HG03442 (cell line): Measurements from ENCODE around the gene PLXND1.
"Not testable (repeated sequence)": the region's sequence is repeated elsewhere in the genome, so short reads cannot be mapped to it uniquely, and the experiment has no call there.

Source experiments
- ATAC-seq: cut with Tn5 transposase; IDR thresholded peaks from one replicate; pipeline ENCODE4 v1.9.1; 2021; ENCODE audit warnings: mild to moderate bottlenecking, moderate library complexity; ENCODE audit not compliant: unreplicated experiment

The PLXND1 gene

DNA sequence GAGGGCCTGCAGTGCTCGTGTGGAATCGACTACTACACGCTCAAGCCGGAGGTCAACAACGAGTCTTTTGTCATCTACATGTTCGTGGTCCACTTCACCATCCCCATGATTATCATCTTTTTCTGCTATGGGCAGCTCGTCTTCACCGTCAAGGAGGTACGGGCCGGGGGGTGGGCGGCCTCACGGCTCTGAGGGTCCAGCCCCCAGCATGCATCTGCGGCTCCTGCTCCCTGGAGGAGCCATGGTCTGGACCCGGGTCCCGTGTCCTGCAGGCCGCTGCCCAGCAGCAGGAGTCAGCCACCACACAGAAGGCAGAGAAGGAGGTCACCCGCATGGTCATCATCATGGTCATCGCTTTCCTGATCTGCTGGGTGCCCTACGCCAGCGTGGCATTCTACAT is 74.2 kb downstream of the PLXND1 start:
- no peak for ATAC-seq

- ATAC-seq, result no peak
Observed at GRCh38 chr3:129531699-129532098, 74.8 kb downstream of the PLXND1 start.

DNA sequence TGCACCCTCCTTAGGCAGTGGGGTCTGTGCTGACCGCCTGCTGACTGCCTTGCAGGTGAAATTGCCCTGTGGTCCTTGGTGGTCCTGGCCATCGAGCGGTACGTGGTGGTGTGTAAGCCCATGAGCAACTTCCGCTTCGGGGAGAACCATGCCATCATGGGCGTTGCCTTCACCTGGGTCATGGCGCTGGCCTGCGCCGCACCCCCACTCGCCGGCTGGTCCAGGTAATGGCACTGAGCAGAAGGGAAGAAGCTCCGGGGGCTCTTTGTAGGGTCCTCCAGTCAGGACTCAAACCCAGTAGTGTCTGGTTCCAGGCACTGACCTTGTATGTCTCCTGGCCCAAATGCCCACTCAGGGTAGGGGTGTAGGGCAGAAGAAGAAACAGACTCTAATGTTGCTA is 75.7 kb downstream of the PLXND1 start:
- no peak for ATAC-seq

DNA sequence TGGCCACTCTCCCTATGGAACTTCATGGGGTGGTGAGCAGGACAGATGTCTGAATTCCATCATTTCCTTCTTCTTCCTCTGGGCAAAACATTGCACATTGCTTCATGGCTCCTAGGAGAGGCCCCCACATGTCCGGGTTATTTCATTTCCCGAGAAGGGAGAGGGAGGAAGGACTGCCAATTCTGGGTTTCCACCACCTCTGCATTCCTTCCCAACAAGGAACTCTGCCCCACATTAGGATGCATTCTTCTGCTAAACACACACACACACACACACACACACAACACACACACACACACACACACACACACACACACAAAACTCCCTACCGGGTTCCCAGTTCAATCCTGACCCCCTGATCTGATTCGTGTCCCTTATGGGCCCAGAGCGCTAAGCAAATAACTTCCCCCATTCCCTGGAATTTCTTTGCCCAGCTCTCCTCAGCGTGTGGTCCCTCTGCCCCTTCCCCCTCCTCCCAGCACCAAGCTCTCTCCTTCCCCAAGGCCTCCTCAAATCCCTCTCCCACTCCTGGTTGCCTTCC is 76.2 kb downstream of the PLXND1 start:
- no peak for ATAC-seq

DNA sequence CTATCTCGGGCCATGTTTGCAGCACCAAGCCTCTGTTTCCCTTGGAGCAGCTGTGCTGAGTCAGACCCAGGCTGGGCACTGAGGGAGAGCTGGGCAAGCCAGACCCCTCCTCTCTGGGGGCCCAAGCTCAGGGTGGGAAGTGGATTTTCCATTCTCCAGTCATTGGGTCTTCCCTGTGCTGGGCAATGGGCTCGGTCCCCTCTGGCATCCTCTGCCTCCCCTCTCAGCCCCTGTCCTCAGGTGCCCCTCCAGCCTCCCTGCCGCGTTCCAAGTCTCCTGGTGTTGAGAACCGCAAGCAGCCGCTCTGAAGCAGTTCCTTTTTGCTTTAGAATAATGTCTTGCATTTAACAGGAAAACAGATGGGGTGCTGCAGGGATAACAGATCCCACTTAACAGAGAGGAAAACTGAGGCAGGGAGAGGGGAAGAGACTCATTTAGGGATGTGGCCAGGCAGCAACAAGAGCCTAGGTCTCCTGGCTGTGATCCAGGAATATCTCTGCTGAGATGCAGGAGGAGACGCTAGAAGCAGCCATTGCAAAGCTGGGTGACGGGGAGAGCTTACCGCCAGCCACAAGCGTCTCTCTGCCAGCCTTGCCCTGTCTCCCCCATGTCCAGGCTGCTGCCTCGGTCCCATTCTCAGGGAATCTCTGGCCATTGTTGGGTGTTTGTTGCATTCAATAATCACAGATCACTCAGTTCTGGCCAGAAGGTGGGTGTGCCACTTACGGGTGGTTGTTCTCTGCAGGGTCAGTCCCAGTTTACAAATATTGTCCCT is 76.9 kb downstream of the PLXND1 start:
- no peak for ATAC-seq

DNA sequence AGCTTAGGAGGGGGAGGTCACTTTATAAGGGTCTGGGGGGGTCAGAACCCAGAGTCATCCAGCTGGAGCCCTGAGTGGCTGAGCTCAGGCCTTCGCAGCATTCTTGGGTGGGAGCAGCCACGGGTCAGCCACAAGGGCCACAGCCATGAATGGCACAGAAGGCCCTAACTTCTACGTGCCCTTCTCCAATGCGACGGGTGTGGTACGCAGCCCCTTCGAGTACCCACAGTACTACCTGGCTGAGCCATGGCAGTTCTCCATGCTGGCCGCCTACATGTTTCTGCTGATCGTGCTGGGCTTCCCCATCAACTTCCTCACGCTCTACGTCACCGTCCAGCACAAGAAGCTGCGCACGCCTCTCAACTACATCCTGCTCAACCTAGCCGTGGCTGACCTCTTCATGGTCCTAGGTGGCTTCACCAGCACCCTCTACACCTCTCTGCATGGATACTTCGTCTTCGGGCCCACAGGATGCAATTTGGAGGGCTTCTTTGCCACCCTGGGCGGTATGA is 77.8 kb downstream of the PLXND1 start, which contains the start of gene RHO:
Gene RHO (plus strand): TSS at position 51 of the 512 bp plus-strand sequence. CDS start 95 bp downstream, at position 146.
- ATAC-seq, result no peak

- ATAC-seq, result no peak
Observed at GRCh38 chr3:129527262-129527661, 79.2 kb downstream of the PLXND1 start.

GRCh38 chr3:129526121-129526900 is 80.2 kb downstream of the PLXND1 start:
- peak; percentile 85 for ATAC-seq

DNA sequence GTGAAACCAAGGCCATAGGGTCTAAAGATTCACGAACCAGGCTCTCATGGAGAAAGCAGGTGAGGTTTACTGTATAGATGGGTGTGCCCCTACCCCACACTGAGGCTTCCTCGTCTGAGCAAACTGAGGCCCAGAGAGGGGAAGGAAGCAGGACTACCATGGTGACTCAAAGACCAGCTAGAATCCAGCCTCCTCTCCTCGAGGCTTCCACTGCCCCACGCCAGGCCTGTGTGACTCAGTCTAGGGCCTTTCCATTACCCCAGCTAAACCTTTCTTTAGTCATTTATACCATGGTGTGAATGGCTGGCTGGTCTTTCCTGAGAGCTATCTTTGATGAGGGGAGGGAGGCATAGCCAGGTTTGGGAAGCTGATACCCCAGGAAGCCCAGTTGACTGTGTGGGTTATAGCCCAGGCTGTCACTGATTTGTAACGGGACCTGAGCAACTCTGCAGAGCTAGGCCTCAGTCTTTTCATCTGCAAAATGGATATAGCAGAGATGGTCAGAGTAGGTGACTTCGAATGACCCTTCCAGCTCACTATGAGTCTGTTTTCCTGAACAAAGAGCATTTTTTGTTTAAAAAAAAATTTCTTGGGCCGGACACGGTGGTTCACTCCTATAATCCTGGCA is 81.0 kb downstream of the PLXND1 start:
- no peak for ATAC-seq

GRCh38 chr3:129524081-129524480 is 82.4 kb downstream of the PLXND1 start:
- ATAC-seq, result no peak

DNA sequence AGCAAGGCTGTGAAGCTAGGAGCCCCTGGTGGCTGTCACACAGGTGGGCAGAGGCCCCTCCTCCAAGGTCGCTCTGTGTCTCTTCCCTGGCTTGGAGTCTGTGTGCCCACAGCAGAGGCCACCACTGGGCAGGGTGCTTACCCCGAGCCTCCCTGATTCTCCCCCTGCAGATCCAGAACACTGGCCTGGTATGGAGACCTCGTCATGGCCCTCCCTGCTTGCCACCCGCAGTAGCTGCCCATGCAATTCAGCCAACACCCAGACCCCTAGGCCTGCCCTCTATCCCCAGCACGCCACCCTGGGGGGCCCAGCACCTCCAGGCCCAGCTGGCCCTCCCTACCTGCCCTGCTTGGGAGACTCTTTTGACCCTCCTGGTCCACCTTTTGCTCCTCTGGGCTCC is 83.5 kb downstream of the PLXND1 start:
- no peak for ATAC-seq

- ATAC-seq, result no peak
Observed at GRCh38 chr3:129521611-129522010, 84.9 kb downstream of the PLXND1 start.

- ATAC-seq, result no peak
Observed at GRCh38 chr3:129520960-129521359, 85.5 kb downstream of the PLXND1 start.

- ATAC-seq, result no peak
Observed at GRCh38 chr3:129519896-129520715, 86.4 kb downstream of the PLXND1 start.

GRCh38 chr3:129519449-129519848 is 87.0 kb downstream of the PLXND1 start:
- ATAC-seq, result no peak

DNA sequence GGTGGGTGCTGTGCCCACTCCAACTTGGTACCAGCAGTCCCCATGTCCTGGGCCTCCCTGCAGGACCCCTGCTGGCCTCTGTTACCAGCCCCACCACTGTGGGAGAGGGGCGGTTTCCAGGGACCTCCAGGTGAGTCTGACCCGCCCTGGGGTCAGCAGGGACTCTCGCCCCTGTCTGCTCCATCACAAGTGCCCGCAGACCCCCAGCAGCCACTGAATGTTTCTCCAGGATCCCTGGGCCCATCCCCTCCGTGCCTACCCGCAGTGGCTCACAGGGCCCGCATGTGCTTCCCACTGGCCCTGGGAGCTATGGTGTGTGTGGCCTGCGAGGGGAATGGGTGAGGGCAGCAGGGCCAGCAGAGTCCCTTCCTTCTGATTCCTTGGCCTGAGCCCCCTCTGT is 87.9 kb downstream of the PLXND1 start:
- ATAC-seq, result no peak

DNA sequence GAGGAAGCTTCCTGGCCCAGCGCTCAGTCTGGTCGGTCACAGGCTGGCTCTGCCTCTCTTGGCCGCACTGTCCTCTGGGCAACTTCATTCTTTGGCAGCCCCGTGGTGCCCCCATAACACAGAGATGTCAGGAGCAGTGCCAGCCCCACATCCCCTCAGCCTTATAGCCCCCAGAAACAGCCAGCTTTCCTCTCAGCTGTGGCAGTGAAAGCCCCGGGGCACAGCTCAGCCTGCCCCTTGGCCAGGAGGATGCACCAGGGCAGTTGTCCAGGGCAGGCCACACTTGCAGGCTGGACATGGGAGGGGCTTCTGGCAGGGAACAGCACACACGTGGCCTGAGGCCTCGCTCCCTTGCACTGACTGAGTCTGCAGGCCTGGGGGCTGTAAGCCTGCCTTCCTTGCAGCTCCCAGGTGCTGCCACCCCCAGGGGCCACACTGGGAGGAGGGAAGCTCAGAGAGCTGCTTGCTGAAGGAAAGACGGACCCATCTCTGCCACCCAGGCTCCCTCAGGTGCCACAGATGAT is 88.4 kb downstream of the PLXND1 start:
- ATAC-seq, result no peak

DNA sequence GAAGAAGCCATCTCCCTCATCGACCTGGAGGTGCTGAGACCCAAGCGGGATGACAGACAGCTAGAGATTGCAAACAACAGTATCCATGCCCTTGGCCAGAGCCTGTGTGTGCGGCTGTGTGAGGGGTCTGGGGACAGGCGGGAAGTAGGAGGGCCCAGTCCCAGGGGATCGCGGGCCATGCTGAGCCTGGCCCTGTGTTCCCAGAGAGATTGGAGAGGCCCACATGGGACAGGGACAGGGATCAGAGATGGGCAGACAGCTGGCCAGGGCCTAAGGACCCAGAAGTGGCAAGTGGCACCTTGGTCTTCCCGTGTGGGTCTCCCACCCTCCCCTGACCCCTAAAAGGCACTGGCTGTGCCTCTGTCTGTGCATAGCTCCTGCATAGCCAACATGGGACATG is 89.0 kb downstream of the PLXND1 start:
- no peak for ATAC-seq

DNA sequence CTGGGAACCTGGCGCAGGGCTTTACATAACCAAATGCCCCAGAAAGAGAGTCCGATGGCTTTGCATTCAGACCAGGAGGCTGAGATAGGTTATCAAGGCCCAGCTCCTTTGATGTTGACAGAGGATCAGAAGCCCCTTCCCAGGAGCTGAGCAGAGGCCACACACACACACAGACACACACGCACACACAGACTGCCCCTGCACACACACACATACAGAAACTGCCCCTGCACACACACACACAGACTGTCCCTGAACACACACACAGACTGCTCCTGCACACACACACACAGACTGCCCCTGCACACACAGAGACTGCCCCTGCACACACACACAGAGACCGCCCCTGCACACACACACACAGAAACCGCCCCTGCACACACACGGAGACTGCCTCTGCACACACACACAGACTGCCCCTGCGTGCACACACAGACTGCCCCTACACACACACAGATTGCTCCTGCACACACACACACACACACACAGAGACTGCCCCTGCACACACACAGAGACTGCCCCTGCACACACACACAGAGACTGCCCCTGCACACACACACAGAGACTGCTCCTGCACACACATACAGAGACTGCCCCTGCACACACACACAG is 90.5 kb downstream of the PLXND1 start:
- not testable (repeated sequence) for ATAC-seq
